Stimulated activated CD4-positive, alpha-beta T cell treated with anti-CD3 and anti-CD28 coated beads, Interleukin-2, amount 100 ng/mL, for 48 hours (primary cell): ENCODE results near the gene EPHA7.

ENCODE experiments used
- DNase-seq, 2 donors: peaks; one replicate each; pipeline ENCODE4 v3.0.0-alpha.2; 2020

EPHA7 gene

GRCh38 chr6:93235775-93236174, 183.6 kb downstream of the EPHA7 start:
- DNase-seq, result no peak

- DNase-seq, result no peak
These were observed 192.5 kb downstream of the EPHA7 start for GRCh38 chr6:93226822-93227221.

- no peak for DNase-seq
These were observed 197.1 kb downstream of the EPHA7 start for GRCh38 chr6:93222071-93222851.

GRCh38 chr6:93219447-93219846, 199.9 kb downstream of the EPHA7 start:
- no peak for DNase-seq

GRCh38 chr6:93218096-93218495, 201.3 kb downstream of the EPHA7 start:
- no peak for DNase-seq

GRCh38 chr6:93213028-93213427, 206.3 kb downstream of the EPHA7 start:
- no peak for DNase-seq

- DNase-seq, result no peak
These were observed 208.5 kb downstream of the EPHA7 start for GRCh38 chr6:93210908-93211307.

- no peak for DNase-seq
These were observed 210.0 kb downstream of the EPHA7 start for GRCh38 chr6:93209358-93209757.

- no peak for DNase-seq
These were observed 222.9 kb downstream of the EPHA7 start for GRCh38 chr6:93196406-93196970.

GRCh38 chr6:93194480-93194879, 224.9 kb downstream of the EPHA7 start:
- DNase-seq, result no peak

- no peak for DNase-seq
These were observed 225.5 kb downstream of the EPHA7 start for GRCh38 chr6:93193868-93194267.
